Measurements from ENCODE around the gene CHCHD3.
"Not testable (repeated sequence)": the region's sequence is repeated elsewhere in the genome, so short reads cannot be mapped to it uniquely, and the experiment has no call there.

DNA sequence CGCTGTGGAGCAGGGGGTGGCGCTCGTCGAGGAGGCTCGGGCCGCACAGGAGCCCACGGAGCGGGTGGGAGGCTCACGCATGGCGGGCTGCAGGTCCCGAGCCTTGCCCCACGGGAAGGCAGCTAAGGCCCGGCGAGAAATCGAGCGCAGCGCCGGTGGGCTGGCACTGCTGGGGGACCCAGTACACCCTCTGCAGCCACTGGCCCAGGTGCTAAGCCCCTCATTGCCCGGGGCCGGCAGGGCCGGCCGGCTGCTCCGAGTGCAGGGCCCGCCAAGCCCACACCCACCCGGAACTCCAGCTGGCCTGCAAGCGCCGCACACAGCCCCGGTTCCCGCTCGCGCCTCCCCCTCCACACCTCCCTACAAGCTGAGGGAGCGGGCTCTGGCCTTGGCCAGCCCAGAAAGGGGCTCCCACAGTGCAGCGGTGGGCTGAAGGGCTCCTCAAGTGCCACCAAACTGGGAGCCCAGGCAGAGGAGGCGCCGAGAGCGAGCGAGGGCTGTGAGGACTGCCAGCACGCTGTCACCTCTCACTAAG is 183.2 kb downstream of the CHCHD3 start:
- TF ChIP-seq CEBPB (IDR thresholded peaks at IDR 0.05; ENCODE audit: low read depth, low read length); RFX5 (IDR thresholded peaks at IDR 0.05; ENCODE audit: low read depth, low read length); SMC3 (IDR thresholded peaks at IDR 0.05; ENCODE audit: low read depth, low read length); RAD21 (IDR thresholded peaks at IDR 0.05; ENCODE audit: low read length): not testable (repeated sequence)
- TF ChIP-seq, protein P1, sequence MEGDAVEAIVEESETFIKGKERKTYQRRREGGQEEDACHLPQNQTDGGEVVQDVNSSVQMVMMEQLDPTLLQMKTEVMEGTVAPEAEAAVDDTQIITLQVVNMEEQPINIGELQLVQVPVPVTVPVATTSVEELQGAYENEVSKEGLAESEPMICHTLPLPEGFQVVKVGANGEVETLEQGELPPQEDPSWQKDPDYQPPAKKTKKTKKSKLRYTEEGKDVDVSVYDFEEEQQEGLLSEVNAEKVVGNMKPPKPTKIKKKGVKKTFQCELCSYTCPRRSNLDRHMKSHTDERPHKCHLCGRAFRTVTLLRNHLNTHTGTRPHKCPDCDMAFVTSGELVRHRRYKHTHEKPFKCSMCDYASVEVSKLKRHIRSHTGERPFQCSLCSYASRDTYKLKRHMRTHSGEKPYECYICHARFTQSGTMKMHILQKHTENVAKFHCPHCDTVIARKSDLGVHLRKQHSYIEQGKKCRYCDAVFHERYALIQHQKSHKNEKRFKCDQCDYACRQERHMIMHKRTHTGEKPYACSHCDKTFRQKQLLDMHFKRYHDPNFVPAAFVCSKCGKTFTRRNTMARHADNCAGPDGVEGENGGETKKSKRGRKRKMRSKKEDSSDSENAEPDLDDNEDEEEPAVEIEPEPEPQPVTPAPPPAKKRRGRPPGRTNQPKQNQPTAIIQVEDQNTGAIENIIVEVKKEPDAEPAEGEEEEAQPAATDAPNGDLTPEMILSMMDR (conservative IDR thresholded peaks at IDR 0.05; ENCODE audit: low read depth, low read length), result not testable (repeated sequence)
